ENCODE measurements around the gene MFSD2A.

Gene MFSD2A

DNA sequence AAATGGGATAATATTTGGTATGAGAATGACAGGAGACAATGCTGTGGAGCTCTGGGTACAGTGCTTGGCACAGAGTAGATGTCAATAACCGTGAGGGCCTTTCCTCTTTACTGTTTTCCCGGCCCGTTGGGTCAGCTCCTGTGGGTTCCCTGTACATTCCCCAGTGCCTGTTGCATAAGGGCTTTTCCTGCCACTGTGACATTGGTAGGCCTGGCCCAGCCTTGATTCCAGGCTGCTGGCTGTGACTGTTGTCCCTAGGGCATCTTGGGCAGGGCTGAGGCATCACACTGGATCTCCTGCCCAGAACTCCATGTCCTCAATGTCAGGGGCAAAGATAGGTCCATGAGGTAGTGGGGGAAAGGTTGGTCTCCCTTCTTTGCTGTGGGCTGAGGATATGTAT lies 27.4 kb upstream of the MFSD2A start:
- Histone ChIP-seq H3K9me3 (ENCODE audit: low read length) (no peaks in the 10 kb centered on the region), H3K4me3 (ENCODE audit: low read depth, low read length, poor library complexity, severe bottlenecking) (no peak overlapping the region), H3K79me2 (ENCODE audit: insufficient read depth, low read length) (no peaks in the 10 kb centered on the region), H3K9me2 (ENCODE audit: low read depth, low read length) (no peaks in the 10 kb centered on the region), H3K27ac (ENCODE audit: low read depth, low read length, poor library complexity, severe bottlenecking) (no peak overlapping the region), H3K9ac (ENCODE audit: low read length) (no peak overlapping the region), H3F3A (ENCODE audit: insufficient read depth, low read length) (no peaks in the 10 kb centered on the region), H3K36me3 (ENCODE audit: insufficient read depth, low read length) (no peaks in the 10 kb centered on the region), H3K4me2 (ENCODE audit: low read length) (no peak overlapping the region), H3K4me1 (ENCODE audit: insufficient read depth, low read length, severe bottlenecking) (no peaks in the 10 kb centered on the region), H4K20me1 (ENCODE audit: insufficient read depth, low read length) (no peaks in the 10 kb centered on the region), H3K27me3 (ENCODE audit: insufficient read depth, low read length) (0 out of 2 replicates have a peak, but pooled peaks cover 4% of the 10 kb centered on the region), H2AFZ (ENCODE audit: low read length) (no peak overlapping the region)
- TF ChIP-seq EZH2 (IDR thresholded peaks at IDR 0.05; ENCODE audit: borderline replicate concordance, low read length) = no peak
- TF ChIP-seq, protein P1, sequence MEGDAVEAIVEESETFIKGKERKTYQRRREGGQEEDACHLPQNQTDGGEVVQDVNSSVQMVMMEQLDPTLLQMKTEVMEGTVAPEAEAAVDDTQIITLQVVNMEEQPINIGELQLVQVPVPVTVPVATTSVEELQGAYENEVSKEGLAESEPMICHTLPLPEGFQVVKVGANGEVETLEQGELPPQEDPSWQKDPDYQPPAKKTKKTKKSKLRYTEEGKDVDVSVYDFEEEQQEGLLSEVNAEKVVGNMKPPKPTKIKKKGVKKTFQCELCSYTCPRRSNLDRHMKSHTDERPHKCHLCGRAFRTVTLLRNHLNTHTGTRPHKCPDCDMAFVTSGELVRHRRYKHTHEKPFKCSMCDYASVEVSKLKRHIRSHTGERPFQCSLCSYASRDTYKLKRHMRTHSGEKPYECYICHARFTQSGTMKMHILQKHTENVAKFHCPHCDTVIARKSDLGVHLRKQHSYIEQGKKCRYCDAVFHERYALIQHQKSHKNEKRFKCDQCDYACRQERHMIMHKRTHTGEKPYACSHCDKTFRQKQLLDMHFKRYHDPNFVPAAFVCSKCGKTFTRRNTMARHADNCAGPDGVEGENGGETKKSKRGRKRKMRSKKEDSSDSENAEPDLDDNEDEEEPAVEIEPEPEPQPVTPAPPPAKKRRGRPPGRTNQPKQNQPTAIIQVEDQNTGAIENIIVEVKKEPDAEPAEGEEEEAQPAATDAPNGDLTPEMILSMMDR (IDR thresholded peaks at IDR 0.05; ENCODE audit: low read length) = no peak

DNA sequence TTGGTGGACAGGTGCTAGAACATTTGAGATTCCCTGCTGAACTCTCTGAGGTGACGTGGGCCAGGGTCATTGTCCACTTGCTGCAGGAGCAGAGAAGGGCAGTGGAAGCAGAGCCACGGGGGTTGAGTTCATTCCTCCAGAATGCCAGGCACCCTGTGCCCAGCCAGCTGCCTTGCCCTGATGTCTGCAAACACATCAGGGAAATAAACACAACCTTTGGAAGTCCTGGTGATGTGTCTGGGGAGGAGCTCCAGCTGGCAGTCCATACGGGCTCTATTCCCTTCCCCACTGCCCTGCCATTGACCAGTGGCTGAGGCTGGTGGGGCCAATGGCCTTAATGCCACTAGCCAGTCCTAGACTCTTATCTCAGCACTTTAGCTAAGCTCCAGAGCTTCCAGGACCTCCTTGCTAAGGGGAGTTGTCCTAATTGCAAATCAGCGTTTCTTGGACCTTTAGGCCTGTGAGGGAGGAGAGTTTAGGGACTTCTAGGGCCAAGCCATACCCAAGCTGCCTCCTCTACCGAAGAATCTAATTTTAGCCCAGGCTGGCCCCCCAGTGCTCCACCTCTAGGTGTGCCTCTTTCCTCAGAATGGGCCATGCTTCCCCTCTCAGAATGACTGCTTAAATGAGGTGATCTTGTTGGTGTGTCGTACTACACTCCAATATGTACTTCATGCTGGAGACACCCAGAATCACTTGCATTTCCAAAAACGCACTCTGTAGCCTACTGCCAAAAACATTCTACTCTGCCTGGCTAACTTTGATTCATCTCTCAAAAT lies 25.9 kb upstream of the MFSD2A start:
- 0 out of 2 replicates have a peak, but pooled peaks cover 4% of the 10 kb centered on the region for H3K27me3 ChIP-seq (ENCODE audit: insufficient read depth, low read length)
- H3K4me3 ChIP-seq (ENCODE audit: low read depth, low read length, poor library complexity, severe bottlenecking) = no peak overlapping the region
- no peaks in the 10 kb centered on the region for H3K79me2 ChIP-seq (ENCODE audit: insufficient read depth, low read length)
- H3K9ac ChIP-seq (ENCODE audit: low read length) = no peak overlapping the region
- H2AFZ ChIP-seq (ENCODE audit: low read length) = no peak overlapping the region
- TF ChIP-seq, protein P1 (IDR thresholded peaks at IDR 0.05; ENCODE audit: low read length) = no peak
- no peak for TF ChIP-seq EZH2 (IDR thresholded peaks at IDR 0.05; ENCODE audit: borderline replicate concordance, low read length)
- H3F3A ChIP-seq (ENCODE audit: insufficient read depth, low read length) = no peaks in the 10 kb centered on the region
- H4K20me1 ChIP-seq (ENCODE audit: insufficient read depth, low read length) = no peaks in the 10 kb centered on the region
- no peaks in the 10 kb centered on the region for H3K36me3 ChIP-seq (ENCODE audit: insufficient read depth, low read length)
- H3K9me2 ChIP-seq (ENCODE audit: low read depth, low read length) = no peaks in the 10 kb centered on the region
- no peak overlapping the region for H3K4me2 ChIP-seq (ENCODE audit: low read length)
- no peaks in the 10 kb centered on the region for H3K4me1 ChIP-seq (ENCODE audit: insufficient read depth, low read length, severe bottlenecking)
- no peaks in the 10 kb centered on the region for H3K9me3 ChIP-seq (ENCODE audit: low read length)
- H3K27ac ChIP-seq (ENCODE audit: low read depth, low read length, poor library complexity, severe bottlenecking) = no peak overlapping the region

DNA sequence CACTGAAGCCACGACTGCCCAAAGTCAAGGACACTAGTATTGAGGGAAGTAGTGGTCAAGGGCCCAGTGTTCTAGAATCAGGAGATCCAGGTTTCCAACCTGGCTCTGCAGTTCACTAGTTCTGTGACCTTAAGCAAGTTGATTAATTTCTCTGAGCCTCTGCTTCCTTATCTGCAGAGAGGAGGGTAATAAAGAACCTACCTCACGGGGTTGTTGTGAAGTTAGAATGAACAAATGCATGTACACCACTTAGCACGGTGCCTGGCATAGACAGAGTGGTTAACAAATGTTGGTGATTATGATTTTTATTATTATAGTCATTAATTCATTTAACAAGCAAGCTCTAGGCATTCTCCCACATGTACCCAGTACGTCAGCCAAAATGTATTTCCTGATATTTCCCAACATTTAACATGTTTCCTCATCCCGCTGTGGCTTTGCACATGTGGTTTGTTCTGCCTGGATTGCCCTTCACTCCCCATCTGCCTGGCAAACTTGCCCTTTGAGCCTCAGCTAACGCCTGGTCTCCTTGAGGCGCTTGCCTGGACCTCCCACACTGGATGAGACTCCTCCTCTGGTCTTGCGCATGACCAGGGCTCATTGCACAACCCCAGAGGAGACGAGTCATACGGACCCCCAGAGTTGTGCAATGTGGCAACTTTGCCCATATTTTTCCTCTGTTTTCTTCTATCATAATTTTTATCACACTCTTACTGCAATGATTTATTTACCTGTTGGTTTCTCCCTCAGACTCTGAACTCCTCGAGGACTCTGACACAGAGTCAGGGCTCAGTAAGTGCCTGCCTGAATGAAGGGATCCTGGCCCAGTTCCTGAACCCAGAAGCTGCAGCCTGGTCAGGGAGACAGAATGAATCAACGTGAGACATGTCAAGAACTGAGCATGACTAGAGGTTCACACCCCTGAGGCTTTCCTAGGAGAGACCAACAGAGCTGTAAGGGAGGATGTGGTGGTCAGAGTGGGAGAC lies 20.7 kb upstream of the MFSD2A start:
- Histone ChIP-seq H4K20me1 (ENCODE audit: insufficient read depth, low read length) (no peaks in the 10 kb centered on the region), H3K79me2 (ENCODE audit: insufficient read depth, low read length) (no peaks in the 10 kb centered on the region), H3F3A (ENCODE audit: insufficient read depth, low read length) (no peaks in the 10 kb centered on the region), H3K9ac (ENCODE audit: low read length) (no peak overlapping the region), H3K27ac (ENCODE audit: low read depth, low read length, poor library complexity, severe bottlenecking) (no peak overlapping the region), H3K27me3 (ENCODE audit: insufficient read depth, low read length) (peaks cover 7% of the 10 kb centered on the region; the same call in 1 of the 2 replicates), H3K4me2 (ENCODE audit: low read length) (no peak overlapping the region), H3K9me2 (ENCODE audit: low read depth, low read length) (no peaks in the 10 kb centered on the region), H3K36me3 (ENCODE audit: insufficient read depth, low read length) (no peaks in the 10 kb centered on the region; the same call in 1 of the 2 replicates), H3K4me1 (ENCODE audit: insufficient read depth, low read length, severe bottlenecking) (no peaks in the 10 kb centered on the region), H3K4me3 (ENCODE audit: low read depth, low read length, poor library complexity, severe bottlenecking) (no peak overlapping the region), H3K9me3 (ENCODE audit: low read length) (peaks cover 3% of the 10 kb centered on the region; the same call in 1 of the 2 replicates), H2AFZ (ENCODE audit: low read length) (no peak overlapping the region)
- no peak for TF ChIP-seq EZH2 (IDR thresholded peaks at IDR 0.05; ENCODE audit: borderline replicate concordance, low read length)
- TF ChIP-seq, protein P1 (IDR thresholded peaks at IDR 0.05; ENCODE audit: low read length) = no peak

Measured in OCI-LY1 (cell line).